CD14-positive monocyte (primary cell): Measurements from ENCODE around the gene OSBPL8. TPM values are rescaled to one million over a fixed set of nuclear protein-coding genes. Genes with fewer than 3 reads are reported as not detected.

ENCODE experiments used
- DNase-seq, 3 donors: peaks; one replicate each; pipeline ENCODE4 v3.0.0-alpha.2; 2011 to 2022
- H2AFZ ChIP-seq: 2 replicates; pipeline ENCODE4 v1.6.0; 2012; ENCODE audit warnings: mild to moderate bottlenecking, low read depth, low read length, inconsistent platforms; ENCODE audit not compliant: insufficient read depth, poor library complexity, severe bottlenecking
- H3K27ac ChIP-seq, 2 donors: 1 replicate in 1 of 2; 2 replicates in 1 of 2; pipeline ENCODE4 v1.5.1; 2012 to 2013; ENCODE audit warnings: low read length in 2 of 2, control low read depth in 1 of 2, inconsistent platforms in 1 of 2, low read depth in 1 of 2, mild to moderate bottlenecking in 1 of 2
- H3K27me3 ChIP-seq, 2 donors: one replicate each; pipeline versions ENCODE4 v1.6.0 to v1.6.1; 2011 to 2013; ENCODE audit warnings: low read length in 2 of 2; ENCODE audit not compliant: control insufficient read depth in 2 of 2, insufficient read depth in 2 of 2
- H3K36me3 ChIP-seq, 2 donors: replicated peaks in 1 of 2; 1 replicate in 1 of 2; 2 replicates in 1 of 2; pipeline versions ENCODE4 v1.5.1 to v1.6.1; 2012 to 2013; ENCODE audit warnings: low read length in 2 of 2, control low read depth in 1 of 2, inconsistent platforms in 1 of 2, mild to moderate bottlenecking in 1 of 2; ENCODE audit not compliant: insufficient read depth in 2 of 2, control insufficient read depth in 1 of 2
- H3K4me1 ChIP-seq, 2 donors: 1 replicate in 1 of 2; 2 replicates in 1 of 2; pipeline versions ENCODE4 v1.5.1 to v1.6.1; 2012 to 2013; ENCODE audit warnings: low read length in 2 of 2, control low read depth in 1 of 2, inconsistent platforms in 1 of 2, mild to moderate bottlenecking in 1 of 2, moderate library complexity in 1 of 2; ENCODE audit not compliant: insufficient read depth in 2 of 2, control insufficient read depth in 1 of 2
- H3K4me2 ChIP-seq: replicated peaks from 2 replicates; pipeline ENCODE3; 2012; ENCODE audit warnings: low read length, moderate library complexity, mild to moderate bottlenecking; ENCODE audit not compliant: poor library complexity, severe bottlenecking; ENCODE audit errors: extremely low read depth
- H3K4me3 ChIP-seq, 3 experiments: fragments of 200-600 bp in 1 of 3; sonication (generic) in 1 of 3; replicated peaks in 1 of 3; 1 replicate in 2 of 3; 2 replicates in 1 of 3; pipeline ENCODE4 v1.5.1; 2011 to 2013; ENCODE audit warnings: low read length in 3 of 3, mild to moderate bottlenecking in 3 of 3, control low read depth in 2 of 3, low read depth in 2 of 3, inconsistent platforms in 1 of 3, moderate library complexity in 1 of 3
- H3K79me2 ChIP-seq: 2 replicates; pipeline ENCODE4 v1.6.0; 2012; ENCODE audit warnings: mild to moderate bottlenecking, control low read depth, inconsistent platforms, low read length, moderate library complexity; ENCODE audit not compliant: insufficient read depth
- H3K9ac ChIP-seq: 2 replicates; pipeline ENCODE4 v1.6.0; 2017; ENCODE audit warnings: low read length, mild to moderate bottlenecking; ENCODE audit not compliant: insufficient read depth, poor library complexity, severe bottlenecking
- H3K9me3 ChIP-seq, 2 donors: replicated peaks in 1 of 2; 1 replicate in 1 of 2; 2 replicates in 1 of 2; pipeline versions ENCODE4 v1.5.1 to v1.6.1; 2012 to 2013; ENCODE audit warnings: low read length in 2 of 2, control low read depth in 1 of 2; ENCODE audit not compliant: control insufficient read depth in 1 of 2, insufficient read depth in 1 of 2
- H4K20me1 ChIP-seq: 2 replicates; pipeline ENCODE4 v1.6.0; 2012; ENCODE audit warnings: mild to moderate bottlenecking, low read length, control low read depth, moderate library complexity; ENCODE audit not compliant: insufficient read depth
- H3K27ac Mint-ChIP-seq, 7 donors: one replicate each; pipeline ENCODE4 v1.8.0; 2020; ENCODE audit warnings: mild to moderate bottlenecking in 7 of 7, mixed read lengths in 7 of 7, moderate library complexity in 6 of 7, inconsistent platforms in 2 of 7
- H3K27me3 Mint-ChIP-seq, 3 donors: one replicate each; pipeline ENCODE4 v1.8.0; 2021 to 2022; ENCODE audit warnings: low read depth in 3 of 3, mild to moderate bottlenecking in 3 of 3, mixed read lengths in 3 of 3, moderate library complexity in 3 of 3, inconsistent platforms in 1 of 3
- H3K36me3 Mint-ChIP-seq, 2 donors: one replicate each; pipeline ENCODE4 v1.8.0; 2020; ENCODE audit warnings: mixed read lengths in 2 of 2, inconsistent platforms in 1 of 2, mild to moderate bottlenecking in 1 of 2
- H3K4me1 Mint-ChIP-seq: one replicate; pipeline ENCODE4 v1.8.0; 2020; ENCODE audit warnings: mild to moderate bottlenecking, mixed read lengths
- H3K4me3 Mint-ChIP-seq, 2 donors: one replicate each; pipeline ENCODE4 v1.8.0; 2020; ENCODE audit warnings: mild to moderate bottlenecking in 2 of 2, mixed read lengths in 2 of 2, moderate library complexity in 1 of 2
- H3K9me3 Mint-ChIP-seq, 7 donors: one replicate each; pipeline ENCODE4 v1.8.0; 2020 to 2022; ENCODE audit warnings: mixed read lengths in 7 of 7, mild to moderate bottlenecking in 6 of 7, moderate library complexity in 6 of 7, inconsistent platforms in 2 of 7
- CTCF ChIP-seq: fragments of 200-600 bp; IDR thresholded peaks from one replicate; pipeline ENCODE4 v1.8.0; 2022; ENCODE audit warnings: antibody characterized with exemption, mild to moderate bottlenecking
- WGBS: methylation state at CpG from one replicate; pipeline ENCODE4 v1.1.5; 2013; ENCODE audit warnings: missing lambda C conversion rate; ENCODE audit not compliant: insufficient coverage; 5-methylcytosine and 5-hydroxymethylcytosine counted together
- intact Hi-C, 2 donors: fragments of 100-400 bp; cut with micrococcal nuclease; formaldehyde crosslinking; loops; one replicate each; pipeline versions ENCODE4 v1.15.0 to v1.15.1; 2023
- polyA plus RNA-seq, 3 donors: library from polyadenylated mRNA; depleted of rRNA in 1 of 3; unstranded in 2 of 3; stranded (reverse) in 1 of 3; fragments of 300-500 nt in 2 of 3; fragments of >200 nt in 1 of 3; fragmentation: Illumina TruSeq in 2 of 3; gene quantifications; 1 replicate in 2 of 3; 2 replicates in 1 of 3; pipeline ENCODE4 v1.2.3, GENCODE V29; 2012 to 2021

Gene OSBPL8
- polyA plus RNA-seq, 3 donors = 25.3 to 167 (median 147) TPM

- Histone ChIP-seq H3K4me2 (no peak overlapping the region), H3K9me3 (no peaks in the 10 kb centered on the region), H3K36me3 (no peaks in the 10 kb centered on the region), H3K9ac (no peak overlapping the region), H3K4me1 (peaks cover 18 to 21% of the 10 kb centered on the region in 2 donors), H3K79me2 (no peaks in the 10 kb centered on the region), H3K27me3 (no peaks in the 10 kb centered on the region), H4K20me1 (no peaks in the 10 kb centered on the region), H3K4me3 (no peak overlapping the region), H3K27ac (no peak overlapping the region), H2AFZ (no peak overlapping the region)
- no CpG with 5 or more reads among the region's 2 CpGs for WGBS
- Mint-ChIP-seq H3K4me1 (peaks cover 23% of the 10 kb centered on the region), H3K27ac (no peak overlapping the region), H3K4me3 (no peak overlapping the region), H3K9me3 (peaks cover 2 to 13% (median 3%) of the 10 kb centered on the region in 7 donors), H3K36me3 (peaks cover 0 to 3% of the 10 kb centered on the region in 2 donors), H3K27me3 (no peaks in the 10 kb centered on the region)
- DNase-seq = no peak
- intact Hi-C loops = no loop called here
- no peak for TF ChIP-seq CTCF
Measured at GRCh38 chr12:76595056-76595455, 35.5 kb upstream of the OSBPL8 start.

DNA sequence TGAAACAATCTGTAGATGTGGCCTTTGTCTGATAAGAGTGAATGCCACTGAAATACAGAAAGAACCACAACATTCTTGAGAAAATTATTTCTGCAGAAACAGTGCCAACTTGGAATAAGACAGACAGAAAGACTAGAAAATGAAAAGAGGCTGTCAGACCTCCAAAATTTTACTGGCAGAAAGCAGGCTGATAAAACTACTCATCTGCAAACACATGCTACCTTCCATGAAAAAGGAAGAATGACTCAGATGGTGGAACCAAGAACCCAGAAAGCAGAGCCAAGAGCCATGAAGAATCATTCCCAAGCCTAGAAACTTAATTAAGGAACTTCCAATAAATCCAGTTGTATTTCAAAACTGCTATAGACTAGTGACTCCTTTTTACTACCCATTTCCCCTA lies 31.9 kb upstream of the OSBPL8 start:
- DNase-seq = peak in 1 of 3 donors; percentile 10
- H3K27ac Mint-ChIP-seq = peak overlapping the region in 1 of 7 donors; percentile 77
- Histone ChIP-seq H3K4me3 (no peak overlapping the region), H2AFZ (no peak overlapping the region), H3K4me1 (peaks cover 52 to 56% of the 10 kb centered on the region in 2 donors), H3K4me2 (no peak overlapping the region), H3K9me3 (no peaks in the 10 kb centered on the region), H3K27ac (no peak overlapping the region), H4K20me1 (no peaks in the 10 kb centered on the region), H3K36me3 (no peaks in the 10 kb centered on the region), H3K9ac (no peak overlapping the region), H3K79me2 (no peaks in the 10 kb centered on the region), H3K27me3 (no peaks in the 10 kb centered on the region)
- H3K36me3 Mint-ChIP-seq = peaks cover 0 to 3% of the 10 kb centered on the region in 2 donors
- H3K9me3 Mint-ChIP-seq = peaks cover 0 to 8% (median 3%) of the 10 kb centered on the region in 7 donors
- H3K27me3 Mint-ChIP-seq = no peaks in the 10 kb centered on the region
- peaks cover 55% of the 10 kb centered on the region for H3K4me1 Mint-ChIP-seq
- no peak overlapping the region for H3K4me3 Mint-ChIP-seq
- intact Hi-C loops = no loop called here
- TF ChIP-seq CTCF = no peak
